ENCODE measurements around the gene PROM1. TPM values are rescaled to one million over a fixed set of nuclear protein-coding genes. Genes with fewer than 3 reads are reported as not detected.

The PROM1 gene
- total RNA-seq, 3 donors from 2014 or later, result 0.64 to 106 (median 40.0) TPM

DNA sequence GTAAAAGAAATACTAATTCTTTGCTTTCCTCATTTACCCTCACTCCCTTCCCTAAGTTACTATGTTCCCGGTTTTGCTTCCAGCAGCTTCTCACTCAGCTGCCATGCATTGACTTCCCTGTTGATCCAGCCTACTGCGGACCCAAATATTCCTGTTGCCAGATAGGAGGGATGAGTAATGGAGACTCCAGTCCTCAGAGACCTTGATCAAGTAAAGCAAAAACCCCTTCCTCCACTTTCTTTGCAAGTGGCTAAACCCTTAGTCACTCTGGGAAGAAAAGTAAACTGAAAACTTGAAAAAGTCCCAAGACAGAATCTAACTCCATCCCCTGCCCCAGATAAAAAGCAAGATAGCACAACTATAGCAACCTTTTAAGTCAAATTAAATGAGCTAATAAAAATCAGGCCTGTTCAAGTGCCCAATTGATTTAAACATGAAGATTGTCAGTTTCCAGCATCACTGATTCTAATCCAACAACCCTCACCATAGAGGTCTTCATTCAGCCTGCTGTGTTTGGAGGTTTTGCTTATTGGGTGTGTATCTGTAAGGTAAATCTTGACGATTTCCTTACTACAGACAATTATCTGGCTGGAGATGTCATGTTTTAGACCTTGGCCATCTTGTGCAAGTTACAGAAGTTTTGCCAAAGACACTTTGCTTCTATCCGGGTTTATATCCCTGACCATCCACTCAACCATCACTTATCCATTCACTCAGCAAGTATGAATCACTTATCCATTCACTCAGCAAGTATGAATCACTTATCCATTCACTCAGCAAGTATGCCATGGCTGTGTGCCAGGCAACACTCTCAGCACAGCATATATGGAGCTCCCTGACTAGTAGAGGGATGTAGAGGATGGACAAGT, 162.9 kb downstream of the PROM1 start:
- peak in 1 of 2 donors; percentile 23 for DNase-seq (ENCODE audit: low spot score in 2 of 2)
- Histone ChIP-seq H3K27ac (no peak overlapping the region), H3K9me3 (no peaks in the 10 kb centered on the region), H3K36me3 (no peaks in the 10 kb centered on the region), H3K4me1 (no peaks in the 10 kb centered on the region), H3K4me3 (no peak overlapping the region), H3K27me3 (no peaks in the 10 kb centered on the region)
- TF ChIP-seq POLR2AphosphoS5 (IDR thresholded peaks at IDR 0.05) (no peak), POLR2A (IDR thresholded peaks at IDR 0.05) (no peak)
- TF ChIP-seq, protein P1, sequence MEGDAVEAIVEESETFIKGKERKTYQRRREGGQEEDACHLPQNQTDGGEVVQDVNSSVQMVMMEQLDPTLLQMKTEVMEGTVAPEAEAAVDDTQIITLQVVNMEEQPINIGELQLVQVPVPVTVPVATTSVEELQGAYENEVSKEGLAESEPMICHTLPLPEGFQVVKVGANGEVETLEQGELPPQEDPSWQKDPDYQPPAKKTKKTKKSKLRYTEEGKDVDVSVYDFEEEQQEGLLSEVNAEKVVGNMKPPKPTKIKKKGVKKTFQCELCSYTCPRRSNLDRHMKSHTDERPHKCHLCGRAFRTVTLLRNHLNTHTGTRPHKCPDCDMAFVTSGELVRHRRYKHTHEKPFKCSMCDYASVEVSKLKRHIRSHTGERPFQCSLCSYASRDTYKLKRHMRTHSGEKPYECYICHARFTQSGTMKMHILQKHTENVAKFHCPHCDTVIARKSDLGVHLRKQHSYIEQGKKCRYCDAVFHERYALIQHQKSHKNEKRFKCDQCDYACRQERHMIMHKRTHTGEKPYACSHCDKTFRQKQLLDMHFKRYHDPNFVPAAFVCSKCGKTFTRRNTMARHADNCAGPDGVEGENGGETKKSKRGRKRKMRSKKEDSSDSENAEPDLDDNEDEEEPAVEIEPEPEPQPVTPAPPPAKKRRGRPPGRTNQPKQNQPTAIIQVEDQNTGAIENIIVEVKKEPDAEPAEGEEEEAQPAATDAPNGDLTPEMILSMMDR (IDR thresholded peaks at IDR 0.05), result no peak
- intact Hi-C loops (cut with DNase I; ENCODE audit: low total_unique reads), result no loop called here

DNA sequence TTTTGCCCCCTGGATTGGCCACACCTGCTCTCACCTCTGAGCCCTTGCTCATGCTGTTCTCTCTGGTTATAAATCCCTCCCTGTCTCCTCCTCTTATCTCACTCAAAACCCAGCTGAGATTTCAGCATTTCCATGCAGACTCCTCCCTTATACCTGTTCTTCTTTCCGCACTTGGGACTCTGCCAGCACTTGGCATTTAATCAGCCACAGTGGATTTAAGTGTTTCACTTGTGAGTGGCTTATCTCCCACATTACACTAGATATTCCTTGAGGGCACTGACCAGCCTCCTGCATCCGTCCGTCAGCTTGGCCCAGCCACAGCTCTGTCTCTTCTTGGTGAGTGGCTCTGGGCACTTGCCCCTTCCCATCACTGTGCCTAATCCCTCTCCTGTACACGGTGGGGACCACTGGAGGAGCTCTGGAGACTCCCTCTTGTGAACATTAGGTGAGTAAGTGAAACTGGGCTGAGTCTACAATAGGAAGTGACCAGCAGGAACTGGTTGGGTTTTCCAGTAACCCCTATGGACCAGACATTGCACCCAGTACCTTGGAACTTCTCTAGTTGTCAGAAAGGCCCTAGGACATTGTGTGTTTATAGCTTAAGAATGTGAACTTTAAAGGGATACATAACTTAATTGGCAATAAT, 165.2 kb downstream of the PROM1 start:
- TF ChIP-seq POLR2A (IDR thresholded peaks at IDR 0.05) (no peak), POLR2AphosphoS5 (IDR thresholded peaks at IDR 0.05) (no peak)
- TF ChIP-seq, protein P1 (IDR thresholded peaks at IDR 0.05), result no peak
- Histone ChIP-seq H3K4me3 (no peak overlapping the region), H3K27ac (no peak overlapping the region), H3K27me3 (no peaks in the 10 kb centered on the region), H3K9me3 (no peaks in the 10 kb centered on the region), H3K4me1 (no peaks in the 10 kb centered on the region), H3K36me3 (no peaks in the 10 kb centered on the region)
- no peak for DNase-seq (ENCODE audit: low spot score in 2 of 2)
- intact Hi-C loops (cut with DNase I; ENCODE audit: low total_unique reads), result no loop called here

Other genes with a start within 250 kb of the PROM1 start
- under 1 TPM in 1 of 3 donors, not detected in 2; 0.73 TPM for gene FGFBP1, start 145.3 kb downstream of the PROM1 start, total RNA-seq
- 1 to 10 TPM; 3.4 to 6.4 (median 6.2) TPM for gene FGFBP2, start 120.8 kb downstream of the PROM1 start, total RNA-seq
- 10 to 100 TPM; 39.7 to 52.5 (median 43.0) TPM for gene TAPT1, start 142.4 kb upstream of the PROM1 start, total RNA-seq